ENCODE results near the gene ROBO3. TPM values are rescaled to one million over a fixed set of nuclear protein-coding genes. Genes with fewer than 3 reads are reported as not detected.

The ROBO3 gene
- total RNA-seq, 1 donor from 2014 or later: 27.4 TPM

DNA sequence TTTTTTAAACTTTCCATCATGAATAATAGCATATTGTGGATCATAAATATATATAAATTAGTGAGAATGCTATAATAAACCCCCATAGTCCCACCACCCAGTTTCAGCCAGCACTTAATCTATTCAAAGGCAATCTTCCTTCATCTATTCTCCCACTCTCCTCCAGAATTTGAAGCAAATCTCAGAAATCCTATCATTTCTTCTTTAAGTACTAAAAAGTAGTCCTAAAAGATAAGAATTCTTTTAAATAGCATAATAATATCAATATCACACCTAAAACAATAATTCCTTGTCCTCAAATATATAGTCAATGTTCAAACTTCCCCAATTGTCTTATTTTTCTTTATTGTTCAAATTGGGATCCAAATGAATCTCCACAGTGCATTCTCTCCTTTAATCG is 24.6 kb upstream of the ROBO3 start:
- Mint-ChIP-seq H3K27me3 (peaks cover 65% of the 10 kb centered on the region), H3K4me3 (peak overlapping the region; percentile 23), H3K36me3 (no peaks in the 10 kb centered on the region), H3K27ac (no peak overlapping the region), H3K9me3 (no peaks in the 10 kb centered on the region), H3K4me1 (ENCODE audit: unreplicated experiment) (peaks cover 38% of the 10 kb centered on the region)
- no peak for DNase-seq (ENCODE audit: extremely low spot score, unreplicated experiment)
- TF ChIP-seq, protein P1, sequence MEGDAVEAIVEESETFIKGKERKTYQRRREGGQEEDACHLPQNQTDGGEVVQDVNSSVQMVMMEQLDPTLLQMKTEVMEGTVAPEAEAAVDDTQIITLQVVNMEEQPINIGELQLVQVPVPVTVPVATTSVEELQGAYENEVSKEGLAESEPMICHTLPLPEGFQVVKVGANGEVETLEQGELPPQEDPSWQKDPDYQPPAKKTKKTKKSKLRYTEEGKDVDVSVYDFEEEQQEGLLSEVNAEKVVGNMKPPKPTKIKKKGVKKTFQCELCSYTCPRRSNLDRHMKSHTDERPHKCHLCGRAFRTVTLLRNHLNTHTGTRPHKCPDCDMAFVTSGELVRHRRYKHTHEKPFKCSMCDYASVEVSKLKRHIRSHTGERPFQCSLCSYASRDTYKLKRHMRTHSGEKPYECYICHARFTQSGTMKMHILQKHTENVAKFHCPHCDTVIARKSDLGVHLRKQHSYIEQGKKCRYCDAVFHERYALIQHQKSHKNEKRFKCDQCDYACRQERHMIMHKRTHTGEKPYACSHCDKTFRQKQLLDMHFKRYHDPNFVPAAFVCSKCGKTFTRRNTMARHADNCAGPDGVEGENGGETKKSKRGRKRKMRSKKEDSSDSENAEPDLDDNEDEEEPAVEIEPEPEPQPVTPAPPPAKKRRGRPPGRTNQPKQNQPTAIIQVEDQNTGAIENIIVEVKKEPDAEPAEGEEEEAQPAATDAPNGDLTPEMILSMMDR (conservative IDR thresholded peaks at IDR 0.05): no peak

DNA sequence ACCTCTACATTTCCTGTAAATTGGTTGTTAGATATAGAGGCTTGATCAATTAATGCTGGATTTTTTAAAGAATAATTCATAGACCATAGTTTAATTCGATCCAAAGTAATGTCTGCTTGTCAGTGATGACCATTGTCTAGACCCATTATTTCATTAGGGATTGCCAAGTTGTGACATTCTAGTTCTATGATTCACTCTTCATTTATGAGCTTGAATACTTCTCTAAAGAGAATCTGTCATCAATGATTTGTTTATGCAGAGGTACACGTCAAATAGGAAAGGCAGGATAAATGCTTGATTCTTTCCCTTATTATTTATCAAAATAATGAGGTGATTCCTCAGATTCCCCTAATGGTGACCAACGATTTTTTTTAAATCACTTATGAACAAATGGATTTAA is 24.0 kb upstream of the ROBO3 start:
- no peaks in the 10 kb centered on the region for H3K9me3 Mint-ChIP-seq
- TF ChIP-seq, protein P1 (conservative IDR thresholded peaks at IDR 0.05): no peak
- no peaks in the 10 kb centered on the region for H3K36me3 Mint-ChIP-seq
- DNase-seq (ENCODE audit: extremely low spot score, unreplicated experiment): no peak
- peaks cover 42% of the 10 kb centered on the region for H3K4me1 Mint-ChIP-seq (ENCODE audit: unreplicated experiment)
- H3K4me3 Mint-ChIP-seq: peak overlapping the region; percentile 23
- peaks cover 65% of the 10 kb centered on the region for H3K27me3 Mint-ChIP-seq
- no peak overlapping the region for H3K27ac Mint-ChIP-seq

DNA sequence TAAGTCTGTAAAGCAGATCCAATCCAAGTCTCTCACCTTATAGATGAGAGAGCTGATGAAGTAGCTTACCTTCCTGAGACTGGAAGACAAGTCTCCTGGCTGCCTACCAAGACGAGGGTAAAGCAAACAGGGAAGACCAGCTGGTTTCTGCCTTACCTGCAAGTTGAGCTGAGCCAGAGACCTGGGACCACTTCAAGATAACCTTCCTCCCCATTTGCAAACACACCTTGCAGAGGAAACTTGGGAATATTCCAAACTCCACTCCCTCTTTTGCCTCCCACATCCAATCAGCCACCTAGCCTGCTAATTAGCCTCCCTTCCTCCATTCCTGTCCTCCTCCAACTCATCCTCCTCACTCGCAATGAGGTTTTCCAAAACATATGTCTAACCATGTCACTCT is 23.4 kb upstream of the ROBO3 start:
- Mint-ChIP-seq H3K4me1 (ENCODE audit: unreplicated experiment) (peaks cover 42% of the 10 kb centered on the region), H3K4me3 (peak overlapping the region; percentile 7), H3K27ac (no peak overlapping the region), H3K9me3 (no peaks in the 10 kb centered on the region), H3K27me3 (peaks cover 65% of the 10 kb centered on the region), H3K36me3 (no peaks in the 10 kb centered on the region)
- no peak for DNase-seq (ENCODE audit: extremely low spot score, unreplicated experiment)
- TF ChIP-seq, protein P1 (conservative IDR thresholded peaks at IDR 0.05): no peak

DNA sequence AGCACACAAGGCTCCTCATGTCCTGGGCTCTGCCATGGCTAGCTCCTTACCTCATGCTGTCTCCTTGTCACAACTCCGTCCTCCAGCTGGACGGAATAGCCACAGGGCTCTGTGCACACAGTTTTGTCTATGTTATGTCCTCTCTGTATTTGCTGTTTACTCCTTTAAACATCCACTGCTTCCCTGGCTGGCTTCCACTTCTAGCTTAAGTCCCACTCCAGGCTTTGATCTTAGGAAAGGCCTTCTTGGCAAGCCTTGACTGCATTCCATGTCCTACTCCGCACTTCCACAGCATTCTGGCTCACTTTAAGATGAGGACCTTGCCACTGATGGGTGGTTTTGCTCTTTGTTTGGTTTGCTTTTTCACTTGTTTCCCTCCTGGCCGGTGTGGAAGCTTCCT is 22.9 kb upstream of the ROBO3 start:
- Mint-ChIP-seq H3K4me3 (peak overlapping the region; percentile 22), H3K4me1 (ENCODE audit: unreplicated experiment) (peaks cover 38% of the 10 kb centered on the region), H3K27ac (no peak overlapping the region), H3K27me3 (peaks cover 60% of the 10 kb centered on the region), H3K9me3 (no peaks in the 10 kb centered on the region), H3K36me3 (no peaks in the 10 kb centered on the region)
- TF ChIP-seq, protein P1 (conservative IDR thresholded peaks at IDR 0.05): no peak
- DNase-seq (ENCODE audit: extremely low spot score, unreplicated experiment): no peak

DNA sequence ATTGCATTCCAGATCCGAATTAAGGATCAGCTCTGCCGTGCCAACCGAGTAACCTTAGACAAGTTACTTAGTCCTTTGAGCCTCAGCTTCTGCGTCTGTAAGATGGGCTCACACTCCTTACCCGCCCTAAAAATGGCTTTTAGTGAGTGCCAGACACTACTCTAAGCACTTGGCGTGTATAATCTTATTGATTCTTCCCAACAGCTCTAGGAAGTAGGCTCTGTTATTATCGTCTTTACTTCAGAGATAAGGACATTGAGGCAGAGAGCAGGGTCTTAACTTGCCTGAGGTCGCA is 21.7 kb upstream of the ROBO3 start:
- Mint-ChIP-seq H3K4me3 (peak overlapping the region; percentile 58), H3K27ac (no peak overlapping the region), H3K9me3 (no peaks in the 10 kb centered on the region), H3K36me3 (no peaks in the 10 kb centered on the region), H3K27me3 (peaks cover 48% of the 10 kb centered on the region), H3K4me1 (ENCODE audit: unreplicated experiment) (peaks cover 30% of the 10 kb centered on the region)
- no peak for DNase-seq (ENCODE audit: extremely low spot score, unreplicated experiment)
- TF ChIP-seq, protein P1 (conservative IDR thresholded peaks at IDR 0.05): no peak

DNA sequence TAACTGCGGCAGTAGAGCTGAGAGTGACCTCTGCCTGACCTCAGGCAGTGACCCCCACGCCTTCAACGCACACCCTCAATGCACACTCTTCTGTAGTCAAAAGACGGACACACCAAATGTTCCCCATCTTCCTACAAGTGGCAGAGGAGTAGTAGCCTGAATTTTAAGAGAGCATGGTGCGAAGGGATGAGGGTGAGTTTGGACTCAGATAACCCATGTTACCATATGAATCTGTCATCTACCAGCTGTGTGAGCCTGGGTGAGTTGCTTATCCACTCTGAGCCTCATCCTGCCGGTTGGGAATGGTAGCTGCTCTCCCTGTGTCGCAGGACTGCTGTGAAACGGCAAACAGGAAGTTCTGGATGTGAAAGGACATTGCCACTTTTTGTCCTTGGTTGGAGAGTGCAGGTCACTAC is 20.6 kb upstream of the ROBO3 start:
- DNase-seq (ENCODE audit: extremely low spot score, unreplicated experiment): no peak
- TF ChIP-seq, protein P1 (conservative IDR thresholded peaks at IDR 0.05): no peak
- Mint-ChIP-seq H3K4me1 (ENCODE audit: unreplicated experiment) (peaks cover 26% of the 10 kb centered on the region), H3K9me3 (no peaks in the 10 kb centered on the region), H3K27me3 (peaks cover 42% of the 10 kb centered on the region), H3K4me3 (no peak overlapping the region), H3K27ac (no peak overlapping the region), H3K36me3 (no peaks in the 10 kb centered on the region)

Measured in type B pancreatic cell (in vitro differentiated cells).